Measurements from ENCODE around the gene GOLGA3. TPM values are rescaled to one million over a fixed set of nuclear protein-coding genes. Genes with fewer than 3 reads are reported as not detected.

GOLGA3 gene
- total and polyA plus RNA-seq, 9 of the 15 experiments (the other 6 are each of a cell fraction or from before 2014, with no cell fraction given), result 1.9 to 48.1 (median 18.4) TPM

GRCh38 chr12:132761921-132762583, 66.6 kb downstream of the GOLGA3 start (continued):
- TF ChIP-seq ZBTB40 (IDR thresholded peaks at IDR 0.05) (peak; percentile 81), ZBTB40 (CRISPR knock-in tag; IDR thresholded peaks at IDR 0.05) (no peak), ZSCAN29 (IDR thresholded peaks at IDR 0.05) (peak; percentile 57; the same call in 1 of the 2 replicates), CTCFL (IDR thresholded peaks at IDR 0.05; ENCODE audit: borderline replicate concordance, insufficient read depth, low read depth, low read length, poor library complexity, severe bottlenecking) (peak; percentile 78), GTF2E2 (tag; IDR thresholded peaks at IDR 0.05) (no peak), ZNF407 (IDR thresholded peaks at IDR 0.05; ENCODE audit: low read depth) (no peak)
